Measurements from ENCODE around the gene H1-8.

GRCh38 chr3:129571605-129572547, 28.9 kb downstream of the H1-8 start:
- TF ChIP-seq, protein P1, sequence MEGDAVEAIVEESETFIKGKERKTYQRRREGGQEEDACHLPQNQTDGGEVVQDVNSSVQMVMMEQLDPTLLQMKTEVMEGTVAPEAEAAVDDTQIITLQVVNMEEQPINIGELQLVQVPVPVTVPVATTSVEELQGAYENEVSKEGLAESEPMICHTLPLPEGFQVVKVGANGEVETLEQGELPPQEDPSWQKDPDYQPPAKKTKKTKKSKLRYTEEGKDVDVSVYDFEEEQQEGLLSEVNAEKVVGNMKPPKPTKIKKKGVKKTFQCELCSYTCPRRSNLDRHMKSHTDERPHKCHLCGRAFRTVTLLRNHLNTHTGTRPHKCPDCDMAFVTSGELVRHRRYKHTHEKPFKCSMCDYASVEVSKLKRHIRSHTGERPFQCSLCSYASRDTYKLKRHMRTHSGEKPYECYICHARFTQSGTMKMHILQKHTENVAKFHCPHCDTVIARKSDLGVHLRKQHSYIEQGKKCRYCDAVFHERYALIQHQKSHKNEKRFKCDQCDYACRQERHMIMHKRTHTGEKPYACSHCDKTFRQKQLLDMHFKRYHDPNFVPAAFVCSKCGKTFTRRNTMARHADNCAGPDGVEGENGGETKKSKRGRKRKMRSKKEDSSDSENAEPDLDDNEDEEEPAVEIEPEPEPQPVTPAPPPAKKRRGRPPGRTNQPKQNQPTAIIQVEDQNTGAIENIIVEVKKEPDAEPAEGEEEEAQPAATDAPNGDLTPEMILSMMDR (IDR thresholded peaks at IDR 0.05) = no peak
- TF ChIP-seq POLR2A (IDR thresholded peaks at IDR 0.05) (no peak), EP300 (IDR thresholded peaks at IDR 0.05) (no peak), POLR2AphosphoS5 (IDR thresholded peaks at IDR 0.05) (no peak)
